T-cell (primary cell): ENCODE results near the gene PRKAA2. TPM values are rescaled to one million over a fixed set of nuclear protein-coding genes. Genes with fewer than 3 reads are reported as not detected.

Source experiments
- ATAC-seq, 4 experiments: fragments of 200-7000 bp in 3 of 4; fragments of 150-1000 bp in 1 of 4; cut with Tn5 transposase; replicated peaks in 1 of 4; 1 replicate in 3 of 4; 2 replicates in 1 of 4; pipeline ENCODE4 v1.10.0; 2021; ENCODE audit warnings: moderate library complexity in 3 of 4, mild to moderate bottlenecking in 2 of 4, moderate number of reproducible peaks in 1 of 4
- CTCF ChIA-PET, 2 donors: fragments of 300-600 bp; sonication (Branson Sonifier 250); formaldehyde crosslinking; loops; one replicate each; lab custom pipeline; 2022; ENCODE audit warnings: antibody characterized with exemption in 2 of 2; lab: Charles Lee
- POLR2A ChIA-PET, 2 donors: fragments of 300-600 bp; sonication (Branson Sonifier 250); formaldehyde crosslinking; loops; one replicate each; lab custom pipeline; 2022; ENCODE audit warnings: antibody characterized with exemption in 2 of 2; lab: Charles Lee
- DNase-seq, 35 experiments: peaks; one replicate each; pipeline versions ENCODE4 v3.0.0 to v3.0.0-alpha.2; 2013 to 2023
- H3K27ac ChIP-seq: one replicate; pipeline ENCODE4 v1.5.1; 2013; ENCODE audit warnings: low read length
- H3K27me3 ChIP-seq, 2 experiments: replicated peaks in 1 of 2; 1 replicate in 1 of 2; 2 replicates in 1 of 2; pipeline versions ENCODE4 v1.6.1 to v1.7.0; 2013; ENCODE audit warnings: low read length in 1 of 2, mixed read lengths in 1 of 2; ENCODE audit not compliant: control insufficient read depth in 2 of 2, insufficient read depth in 2 of 2; ENCODE audit errors: extremely low read depth in 1 of 2
- H3K36me3 ChIP-seq, 2 donors: 1 replicate in 1 of 2; 2 replicates in 1 of 2; pipeline versions ENCODE4 v1.6.1 to v1.7.0; 2013; ENCODE audit warnings: low read length in 1 of 2; ENCODE audit not compliant: control insufficient read depth in 2 of 2, insufficient read depth in 1 of 2; ENCODE audit errors: extremely low read depth in 1 of 2
- H3K4me1 ChIP-seq, 2 experiments: 1 replicate in 1 of 2; 2 replicates in 1 of 2; pipeline versions ENCODE4 v1.6.1 to v1.7.0; 2013; ENCODE audit warnings: low read length in 2 of 2, mixed read lengths in 1 of 2; ENCODE audit not compliant: insufficient read depth in 2 of 2, control insufficient read depth in 1 of 2; ENCODE audit errors: extremely low read depth in 1 of 2
- H3K4me3 ChIP-seq, 2 donors: 1 replicate in 1 of 2; 2 replicates in 1 of 2; pipeline versions ENCODE4 v1.5.1 to v1.7.0; 2013; ENCODE audit warnings: mild to moderate bottlenecking in 2 of 2, low read length in 1 of 2, moderate library complexity in 1 of 2; ENCODE audit not compliant: control insufficient read depth in 1 of 2; ENCODE audit errors: extremely low read depth in 1 of 2
- H3K9me3 ChIP-seq: 2 replicates; pipeline ENCODE4 v1.7.0; 2013
- H3K27ac Mint-ChIP-seq, 2 donors: one replicate each; pipeline ENCODE4 v1.8.0; 2020 to 2021; ENCODE audit warnings: mild to moderate bottlenecking in 2 of 2, mixed read lengths in 2 of 2
- H3K27me3 Mint-ChIP-seq, 2 donors: one replicate each; pipeline ENCODE4 v1.8.0; 2021 to 2022; ENCODE audit warnings: mixed read lengths in 2 of 2
- H3K36me3 Mint-ChIP-seq: one replicate; pipeline ENCODE4 v1.8.0; 2021; ENCODE audit warnings: mixed read lengths
- H3K4me1 Mint-ChIP-seq, 3 donors: one replicate each; pipeline ENCODE4 v1.8.0; 2020 to 2022; ENCODE audit warnings: mixed read lengths in 3 of 3, mild to moderate bottlenecking in 1 of 3
- H3K4me3 Mint-ChIP-seq, 3 donors: one replicate each; pipeline ENCODE4 v1.8.0; 2020 to 2022; ENCODE audit warnings: mild to moderate bottlenecking in 3 of 3, mixed read lengths in 3 of 3, moderate library complexity in 3 of 3
- H3K9me3 Mint-ChIP-seq, 3 donors: one replicate each; pipeline ENCODE4 v1.8.0; 2020 to 2022; ENCODE audit warnings: mixed read lengths in 3 of 3
- WGBS: methylation state at CpG from one replicate; pipeline ENCODE4 v1.1.5; 2013; ENCODE audit warnings: missing lambda C conversion rate; ENCODE audit not compliant: insufficient coverage; 5-methylcytosine and 5-hydroxymethylcytosine counted together
- total RNA-seq, 35 experiments: library from RNA in 6 of 35; stranded (reverse) in 6 of 35; fragments of 120-200 nt in 1 of 35; gene quantifications; one replicate each; pipeline versions ENCODE4 v1.2.1 to v1.2.4 and lab custom pipeline; 2013 to 2026

The PRKAA2 gene
- total RNA-seq, 5 donors from 2014 or later (not counting 1 experiment from before 2014, with no cell fraction given) = 0.03 TPM; not detected in 2

GRCh38 chr1:56665384-56665783 lies 20.3 kb downstream of the PRKAA2 start:
- no peaks in the 10 kb centered on the region for H3K9me3 ChIP-seq
- ATAC-seq (no peak), DNase-seq (no peak)
- WGBS = no CpG with 5 or more reads among the region's 1 CpG
- POLR2A ChIA-PET = no interaction called here
- Mint-ChIP-seq H3K36me3 (no peaks in the 10 kb centered on the region), H3K4me1 (no peaks in the 10 kb centered on the region), H3K9me3 (no peaks in the 10 kb centered on the region), H3K27ac (no peak overlapping the region), H3K4me3 (no peak overlapping the region), H3K27me3 (peaks cover 0 to 23% of the 10 kb centered on the region in 2 donors)
- no peak overlapping the region for H3K4me3 ChIP-seq
- no peaks in the 10 kb centered on the region for H3K4me1 ChIP-seq
- no peaks in the 10 kb centered on the region for H3K36me3 ChIP-seq
- CTCF ChIA-PET = no interaction called here
- no peaks in the 10 kb centered on the region for H3K27me3 ChIP-seq
- H3K27ac ChIP-seq = no peak overlapping the region

DNA sequence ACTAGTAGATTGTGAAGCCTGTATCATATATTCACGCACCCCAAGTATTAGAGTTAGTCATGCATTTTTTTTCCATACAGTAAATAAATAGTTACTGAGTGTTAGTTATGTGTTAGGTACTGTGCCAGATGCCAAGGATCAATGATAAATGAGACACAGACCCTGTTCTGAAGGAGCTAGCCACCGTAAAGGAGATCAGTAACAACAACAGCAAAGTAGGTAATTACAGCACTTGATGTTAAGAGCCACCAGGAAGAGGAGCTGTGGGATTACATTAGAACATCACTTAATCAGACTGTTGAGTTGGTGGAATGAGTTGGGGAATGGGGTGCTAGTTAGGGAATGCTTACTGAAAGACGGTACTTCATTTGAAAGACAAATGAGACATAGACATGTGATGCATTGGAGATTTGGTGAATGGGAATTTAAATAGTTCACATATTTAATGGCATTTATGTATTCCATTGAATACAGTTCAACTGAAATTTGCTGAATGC lies 21.0 kb downstream of the PRKAA2 start:
- no peak overlapping the region for H3K4me3 ChIP-seq
- ATAC-seq (no peak), DNase-seq (no peak)
- H3K9me3 ChIP-seq = no peaks in the 10 kb centered on the region
- Mint-ChIP-seq H3K27me3 (peaks cover 0 to 23% of the 10 kb centered on the region in 2 donors), H3K4me1 (no peaks in the 10 kb centered on the region), H3K36me3 (no peaks in the 10 kb centered on the region), H3K9me3 (no peaks in the 10 kb centered on the region), H3K4me3 (no peak overlapping the region), H3K27ac (no peak overlapping the region)
- H3K27me3 ChIP-seq = no peaks in the 10 kb centered on the region
- ChIA-PET CTCF (no interaction called here), POLR2A (no interaction called here)
- H3K4me1 ChIP-seq = no peaks in the 10 kb centered on the region
- WGBS = 100% methylated on average over 1 of the region's 3 CpGs
- no peaks in the 10 kb centered on the region for H3K36me3 ChIP-seq
- H3K27ac ChIP-seq = no peak overlapping the region

DNA sequence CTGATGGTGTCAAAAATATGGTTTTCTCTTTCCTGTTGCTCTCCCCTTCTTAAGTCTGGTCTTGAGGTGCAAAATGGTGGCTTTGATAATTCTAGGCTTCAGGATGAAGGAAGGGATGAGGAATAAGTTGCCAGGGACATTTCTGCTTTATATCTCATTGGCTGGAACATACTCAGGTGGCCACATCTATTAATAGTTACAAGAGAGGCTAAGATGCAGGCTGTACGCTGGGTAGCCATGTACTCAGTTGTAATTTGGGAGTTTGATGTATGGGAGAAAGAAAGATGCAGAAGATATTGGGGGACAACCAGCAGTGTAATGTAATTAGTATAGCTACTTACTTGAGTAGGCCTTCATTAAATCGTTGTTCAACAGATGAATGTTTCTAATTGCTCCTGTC lies 25.2 kb downstream of the PRKAA2 start:
- CTCF ChIA-PET = no interaction called here
- no peaks in the 10 kb centered on the region for H3K36me3 Mint-ChIP-seq
- H3K4me3 Mint-ChIP-seq = no peak overlapping the region

DNA sequence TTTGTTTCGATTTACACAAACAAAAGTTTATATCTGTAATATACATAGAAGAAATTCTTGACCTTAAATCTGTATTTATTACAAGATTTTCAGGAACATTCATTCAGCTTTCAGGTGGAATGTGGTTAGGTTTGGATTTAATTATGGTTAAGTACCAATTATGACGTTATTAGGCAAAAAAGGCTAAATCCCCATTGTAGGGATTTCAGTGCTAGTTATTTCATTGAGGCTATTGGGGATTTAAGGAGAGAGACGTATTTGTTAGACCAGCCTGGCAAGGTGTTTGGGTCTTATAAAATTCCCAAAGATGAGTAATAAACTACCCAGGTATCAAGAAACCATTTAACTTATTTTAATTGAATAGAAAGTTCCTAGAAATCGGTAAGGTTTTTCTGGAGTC lies 26.0 kb downstream of the PRKAA2 start:
- Histone ChIP-seq H3K4me1 (no peaks in the 10 kb centered on the region), H3K9me3 (no peaks in the 10 kb centered on the region), H3K27me3 (no peaks in the 10 kb centered on the region), H3K4me3 (no peak overlapping the region), H3K27ac (no peak overlapping the region), H3K36me3 (no peaks in the 10 kb centered on the region)
- Mint-ChIP-seq H3K27ac (no peak overlapping the region), H3K27me3 (peaks cover 0 to 18% of the 10 kb centered on the region in 2 donors), H3K4me1 (no peaks in the 10 kb centered on the region), H3K9me3 (no peaks in the 10 kb centered on the region), H3K4me3 (no peak overlapping the region), H3K36me3 (no peaks in the 10 kb centered on the region)
- no peak for DNase-seq
- WGBS = no CpG with 5 or more reads among the region's 4 CpGs
- ChIA-PET CTCF (no interaction called here), POLR2A (no interaction called here)
- no peak for ATAC-seq

More for the DNA sequence above, 25.2 kb downstream of the PRKAA2 start:
- DNase-seq = no peak
- no peaks in the 10 kb centered on the region for H3K9me3 ChIP-seq
- no peak overlapping the region for H3K27ac Mint-ChIP-seq
- H3K27ac ChIP-seq = no peak overlapping the region
- WGBS = 100% methylated on average over 1 of the region's 2 CpGs
- no peak for ATAC-seq
- POLR2A ChIA-PET = no interaction called here
- H3K27me3 ChIP-seq = no peaks in the 10 kb centered on the region
- H3K27me3 Mint-ChIP-seq = peaks cover 0 to 23% of the 10 kb centered on the region in 2 donors
- H3K36me3 ChIP-seq = no peaks in the 10 kb centered on the region
- no peaks in the 10 kb centered on the region for H3K4me1 ChIP-seq
- no peaks in the 10 kb centered on the region for H3K9me3 Mint-ChIP-seq
- H3K4me1 Mint-ChIP-seq = no peaks in the 10 kb centered on the region
- H3K4me3 ChIP-seq = no peak overlapping the region

GRCh38 chr1:56671542-56671941 lies 26.4 kb downstream of the PRKAA2 start:
- Mint-ChIP-seq H3K4me3 (no peak overlapping the region), H3K36me3 (no peaks in the 10 kb centered on the region), H3K4me1 (no peaks in the 10 kb centered on the region), H3K9me3 (no peaks in the 10 kb centered on the region), H3K27ac (no peak overlapping the region), H3K27me3 (peaks cover 0 to 14% of the 10 kb centered on the region in 2 donors)
- H3K27ac ChIP-seq = no peak overlapping the region
- ChIA-PET CTCF (no interaction called here), POLR2A (no interaction called here)
- DNase-seq (no peak), ATAC-seq (no peak)
- H3K4me3 ChIP-seq = no peak overlapping the region
- WGBS = no CpG with 5 or more reads among the region's 2 CpGs
- no peaks in the 10 kb centered on the region for H3K36me3 ChIP-seq
- no peaks in the 10 kb centered on the region for H3K9me3 ChIP-seq
- no peaks in the 10 kb centered on the region for H3K27me3 ChIP-seq
- H3K4me1 ChIP-seq = no peaks in the 10 kb centered on the region

DNA sequence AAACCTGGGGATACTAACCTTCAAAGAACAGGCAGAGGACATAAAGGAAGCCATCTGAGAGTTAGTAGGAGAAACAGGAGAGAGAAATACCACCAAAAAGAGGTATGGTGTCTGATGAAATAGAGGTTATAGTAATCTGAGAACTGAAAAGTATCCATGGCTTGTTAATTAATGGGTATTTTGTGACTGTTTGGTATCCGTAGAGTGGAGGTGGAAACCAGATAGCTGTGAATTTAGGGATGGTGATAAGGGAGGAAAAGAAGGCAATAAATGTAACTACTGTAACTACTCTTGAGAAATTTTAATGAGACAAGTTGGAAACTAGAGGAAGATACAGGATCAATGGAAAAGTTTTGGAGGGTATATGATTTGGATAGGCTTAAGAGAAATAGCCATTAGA lies 27.5 kb downstream of the PRKAA2 start:
- no peaks in the 10 kb centered on the region for H3K4me1 Mint-ChIP-seq
- CTCF ChIA-PET = interaction anchor here in 1 of 2 donors (0.6 kb wide), 1 partner anchor 1491 kb away, joined by 4 read pairs; no protein-coding TSS in a partner anchor
- POLR2A ChIA-PET = no interaction called here

GRCh38 chr1:56675763-56676162 lies 30.6 kb downstream of the PRKAA2 start:
- CTCF ChIA-PET = no interaction called here
- no peak overlapping the region for H3K27ac Mint-ChIP-seq
- H3K9me3 ChIP-seq = no peaks in the 10 kb centered on the region
- no peak overlapping the region for H3K4me3 ChIP-seq
- H3K27ac ChIP-seq = no peak overlapping the region
- H3K9me3 Mint-ChIP-seq = no peaks in the 10 kb centered on the region
- no peaks in the 10 kb centered on the region for H3K36me3 ChIP-seq
- H3K4me3 Mint-ChIP-seq = no peak overlapping the region
- POLR2A ChIA-PET = no interaction called here
- no peaks in the 10 kb centered on the region for H3K4me1 ChIP-seq
- H3K27me3 Mint-ChIP-seq = peaks cover 0 to 5% of the 10 kb centered on the region in 2 donors
- DNase-seq = no peak
- H3K27me3 ChIP-seq = no peaks in the 10 kb centered on the region
- H3K4me1 Mint-ChIP-seq = no peaks in the 10 kb centered on the region
- no peaks in the 10 kb centered on the region for H3K36me3 Mint-ChIP-seq
- no peak for ATAC-seq

More for the DNA sequence above, 27.5 kb downstream of the PRKAA2 start:
- no peak overlapping the region for H3K4me3 ChIP-seq
- Mint-ChIP-seq H3K27me3 (peaks cover 0 to 11% of the 10 kb centered on the region in 2 donors), H3K9me3 (no peaks in the 10 kb centered on the region), H3K36me3 (no peaks in the 10 kb centered on the region), H3K27ac (no peak overlapping the region), H3K4me3 (no peak overlapping the region)
- no peaks in the 10 kb centered on the region for H3K9me3 ChIP-seq
- no peak overlapping the region for H3K27ac ChIP-seq
- no peak for DNase-seq
- no peaks in the 10 kb centered on the region for H3K36me3 ChIP-seq
- H3K27me3 ChIP-seq = no peaks in the 10 kb centered on the region
- no peaks in the 10 kb centered on the region for H3K4me1 ChIP-seq
- no peak for ATAC-seq
- WGBS = 55% methylated on average over 1 of the region's 1 CpG
